NB4 (cell line): ENCODE measurements around the gene LCN1.
A peak's percentile ranks its signal among the peaks of the same experiment; 100 is the strongest.
"Not testable (repeated sequence)": the region's sequence is repeated elsewhere in the genome, so short reads cannot be mapped to it uniquely, and the experiment has no call there.

Experiments used
- DNase-seq: peaks from one replicate; pipeline ENCODE4 v3.0.0; 2010; ENCODE audit warnings: low read depth
- H3K4me3 ChIP-seq: one replicate; pipeline ENCODE4 v1.5.1; 2011; ENCODE audit warnings: mild to moderate bottlenecking, low read depth, low read length, moderate library complexity
- CTCF ChIP-seq: IDR thresholded peaks from one replicate; pipeline ENCODE4 v1.5.1; 2012; ENCODE audit warnings: low read depth, low read length
- MAX ChIP-seq: IDR thresholded peaks from 2 replicates; pipeline ENCODE4 v1.6.1; 2011; ENCODE audit warnings: low read depth, low read length
- MYC ChIP-seq: IDR thresholded peaks from 2 replicates; pipeline ENCODE4 v1.6.1; 2011; ENCODE audit warnings: low read depth, low read length
- POLR2A ChIP-seq: IDR thresholded peaks from 2 replicates; pipeline ENCODE4 v1.6.1; 2011; ENCODE audit warnings: mild to moderate bottlenecking; ENCODE audit not compliant: insufficient read length; ENCODE audit errors: extremely low read depth

Gene LCN1

DNA sequence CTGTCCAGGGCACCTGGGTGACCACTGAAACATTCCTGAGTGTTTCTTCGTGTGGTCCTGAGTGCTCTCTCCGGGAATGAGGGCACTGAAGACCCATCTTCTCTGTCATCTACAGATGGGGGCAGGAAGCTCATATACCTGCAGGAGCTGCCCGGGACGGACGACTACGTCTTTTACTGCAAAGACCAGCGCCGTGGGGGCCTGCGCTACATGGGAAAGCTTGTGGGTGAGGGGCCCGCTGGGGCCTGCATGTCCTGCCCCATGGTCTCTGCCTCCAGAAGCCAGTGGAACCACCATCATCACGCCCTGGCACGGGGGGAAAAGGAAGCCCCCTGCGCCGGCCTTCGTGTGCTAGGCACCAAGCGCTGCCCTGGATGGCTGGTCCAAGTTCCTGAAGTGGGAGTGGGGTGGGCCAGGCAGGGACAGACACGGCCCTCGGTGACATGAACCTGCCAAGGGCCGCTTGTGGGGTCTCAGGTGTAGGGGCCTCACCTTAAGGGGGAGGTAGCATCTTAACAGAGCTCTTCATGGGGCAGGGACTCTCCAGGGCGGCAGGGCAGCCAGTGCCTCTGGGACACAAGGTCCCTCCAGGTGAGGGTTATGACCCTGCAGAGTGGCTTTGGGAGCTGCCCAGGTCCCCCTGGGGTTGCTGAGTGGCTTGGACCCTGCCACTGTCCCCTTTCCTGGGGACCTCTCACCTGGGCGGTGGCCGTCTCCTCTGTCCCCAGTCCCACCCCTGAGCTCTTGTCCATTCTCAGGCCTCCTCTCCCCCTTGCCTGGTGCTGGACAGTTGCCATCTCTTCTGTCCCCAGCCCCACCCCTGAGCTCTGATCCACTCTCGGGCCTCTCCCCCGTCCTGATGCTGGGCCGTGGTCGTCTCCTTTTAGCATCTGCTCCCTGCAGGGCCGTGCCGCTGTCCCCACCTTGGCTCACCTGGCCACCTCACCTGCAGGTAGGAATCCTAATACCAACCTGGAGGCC, 26.8 kb downstream of the LCN1 start:
- H3K4me3 ChIP-seq = no peak overlapping the region
- no peak for TF ChIP-seq CTCF
- DNase-seq = no peak

DNA sequence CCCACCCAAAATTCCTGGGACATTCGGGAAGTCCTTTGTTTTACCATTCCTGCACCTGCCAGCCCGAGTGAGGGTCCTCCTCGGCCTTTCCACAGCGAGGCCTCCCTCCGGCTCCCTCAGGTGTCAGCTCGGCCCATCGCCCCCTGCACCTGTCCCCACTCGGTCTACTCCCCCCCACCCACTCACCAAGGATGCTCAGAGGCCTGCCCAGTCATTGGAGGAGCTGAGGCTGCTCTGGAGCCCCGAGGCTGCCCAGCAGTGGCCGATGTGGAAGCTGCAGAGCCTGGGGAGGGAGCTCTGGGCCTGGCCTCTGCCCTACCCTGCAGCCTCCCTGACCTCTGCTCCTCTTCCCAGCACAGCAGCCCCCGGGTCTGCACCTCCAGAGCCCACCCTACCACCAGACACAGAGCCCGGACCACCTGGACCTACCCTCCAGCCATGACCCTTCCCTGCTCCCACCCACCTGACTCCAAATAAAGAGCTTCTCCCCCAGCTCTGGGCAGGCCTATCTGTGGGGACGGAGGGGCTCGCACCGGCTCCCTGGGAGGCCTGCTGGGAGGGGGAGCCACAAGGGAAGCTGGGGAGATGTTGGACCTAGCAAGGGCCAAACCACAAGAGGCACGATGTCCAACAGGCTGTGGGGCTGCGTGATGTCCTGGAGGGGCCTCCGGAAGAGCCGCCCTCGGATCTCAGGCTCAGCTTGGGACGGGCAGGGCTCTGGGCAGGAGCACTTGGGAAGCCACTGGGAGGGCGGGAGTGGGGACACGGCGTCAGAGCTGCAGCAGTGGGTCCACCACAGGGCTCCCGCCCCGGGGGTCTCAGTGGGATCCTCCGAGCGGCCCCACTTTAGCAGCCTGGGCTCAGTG, 28.5 kb downstream of the LCN1 start:
- not testable (repeated sequence) for DNase-seq, H3K4me3 ChIP-seq

GRCh38 chr9:135550344-135550918, 29.2 kb downstream of the LCN1 start:
- DNase-seq = peak; percentile 18
- TF ChIP-seq POLR2A = no peak
- TF ChIP-seq MAX = no peak
- no peak for TF ChIP-seq CTCF
- TF ChIP-seq MYC = no peak
- H3K4me3 ChIP-seq = no peak overlapping the region

- H3K4me3 ChIP-seq = no peak overlapping the region
- no peak for TF ChIP-seq POLR2A
- no peak for DNase-seq
Observed at GRCh38 chr9:135551031-135551430, 29.8 kb downstream of the LCN1 start.

DNA sequence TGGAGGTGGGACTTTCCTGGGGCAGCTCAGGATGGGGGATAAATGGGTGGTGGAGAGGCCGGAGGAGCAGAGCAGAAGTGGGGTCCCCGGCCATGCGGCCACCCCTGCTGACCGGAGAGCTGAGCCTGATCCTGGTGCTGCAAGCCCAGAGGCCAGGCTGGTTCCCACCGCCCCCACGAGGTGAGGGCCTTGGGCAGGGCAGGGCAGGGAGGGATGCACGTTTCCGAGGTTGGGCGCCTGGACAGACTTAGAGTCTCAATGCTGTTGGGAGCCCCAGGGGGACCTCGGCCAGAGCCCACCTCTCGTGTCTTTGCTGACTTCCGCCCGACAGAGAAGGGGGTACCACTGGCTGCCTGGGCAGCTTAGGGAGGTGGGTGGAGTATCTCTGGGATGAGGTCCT, 30.2 kb downstream of the LCN1 start:
- TF ChIP-seq MAX = no peak
- no peak for TF ChIP-seq MYC
- TF ChIP-seq POLR2A = no peak
- no peak for TF ChIP-seq CTCF
- no peak overlapping the region for H3K4me3 ChIP-seq
- no peak for DNase-seq

GRCh38 chr9:135552021-135552697, 30.9 kb downstream of the LCN1 start:
- TF ChIP-seq CTCF = no peak
- TF ChIP-seq MAX = no peak
- no peak for TF ChIP-seq MYC
- TF ChIP-seq POLR2A = no peak
- no peak for DNase-seq
- no peak overlapping the region for H3K4me3 ChIP-seq
